ENCODE results near the gene GOLM1. TPM values are rescaled to one million over a fixed set of nuclear protein-coding genes. Genes with fewer than 3 reads are reported as not detected.

The GOLM1 gene
- total and polyA plus RNA-seq, 2 donors (not counting 1 experiment from before 2014, with no cell fraction given): 0.54 TPM; not detected in 1

GRCh38 chr9:86005253-86005775, 94.0 kb downstream of the GOLM1 start:
- no peak overlapping the region for H2AFZ ChIP-seq (ENCODE audit: insufficient read depth, low read depth, low read length, poor library complexity, severe bottlenecking)
- TF ChIP-seq EZH2 (IDR thresholded peaks at IDR 0.05; ENCODE audit: borderline replicate concordance, insufficient read depth, low read depth, low read length, poor library complexity, severe bottlenecking): no peak
- no peak for TF ChIP-seq CTCF (IDR thresholded peaks at IDR 0.05)
- no peaks in the 10 kb centered on the region for H3K4me1 ChIP-seq (ENCODE audit: control insufficient read depth in 2 of 2, insufficient read depth in 2 of 2, low read length in 2 of 2)
- ATAC-seq (ENCODE audit: low read depth): no peak
- no peak overlapping the region for H3K27ac ChIP-seq (ENCODE audit: low read length in 2 of 2)
- H3K4me2 ChIP-seq (replicated peaks; ENCODE audit: low read depth, low read length, poor library complexity, severe bottlenecking): no peak overlapping the region
- POLR2A ChIA-PET: no interaction called here
- no peaks in the 10 kb centered on the region for H4K20me1 ChIP-seq (ENCODE audit: control insufficient read depth, insufficient read depth, low read length, poor library complexity, severe bottlenecking)
- H3K27me3 Mint-ChIP-seq: no peaks in the 10 kb centered on the region
- no peaks in the 10 kb centered on the region for H3K27me3 ChIP-seq (replicated peaks in 1 of 4; ENCODE audit: control extremely low read depth in 1 of 4, control insufficient read depth in 3 of 4, insufficient read depth in 4 of 4, low read length in 3 of 4)
- no peaks in the 10 kb centered on the region for H3K4me1 Mint-ChIP-seq
- CTCF ChIA-PET: no interaction called here
- H3K9me3 Mint-ChIP-seq (ENCODE audit: insufficient read depth): peaks cover 5% of the 10 kb centered on the region
- no CpG with 5 or more reads among the region's 1 CpG for WGBS (ENCODE audit: insufficient coverage)
- no peak overlapping the region for H3K9ac ChIP-seq (ENCODE audit: low read length)
- DNase-seq: no peak
- intact Hi-C loops (cut with micrococcal nuclease): no loop called here
- H3K79me2 ChIP-seq (ENCODE audit: control insufficient read depth, insufficient read depth, low read length): no peaks in the 10 kb centered on the region
- no peak overlapping the region for H3K27ac Mint-ChIP-seq
- H3K4me3 Mint-ChIP-seq: no peak overlapping the region
- H3K36me3 ChIP-seq (replicated peaks in 1 of 2; ENCODE audit: control extremely low read depth in 1 of 2, control insufficient read depth in 1 of 2, extremely low read depth in 1 of 2, insufficient read depth in 2 of 2, low read length in 1 of 2): peaks cover 10 to 54% of the 10 kb centered on the region in 2 experiments
- H3K9me3 ChIP-seq (ENCODE audit: control extremely low read depth in 1 of 3, control insufficient read depth in 2 of 3, insufficient read depth in 1 of 3, low read length in 2 of 3): peaks cover 0 to 9% (median 2%) of the 10 kb centered on the region in 3 donors
- H3K4me3 ChIP-seq (ENCODE audit: control extremely low read depth in 1 of 5, extremely low read depth in 1 of 5, insufficient read depth in 1 of 5, low read depth in 2 of 5, low read length in 4 of 5): no peak overlapping the region

GRCh38 chr9:85995599-85995998, 103.8 kb downstream of the GOLM1 start:
- no peak overlapping the region for H3K4me3 ChIP-seq (ENCODE audit: control extremely low read depth in 1 of 5, extremely low read depth in 1 of 5, insufficient read depth in 1 of 5, low read depth in 2 of 5, low read length in 4 of 5)
- no peaks in the 10 kb centered on the region for H3K9me3 ChIP-seq (ENCODE audit: control extremely low read depth in 1 of 3, control insufficient read depth in 2 of 3, insufficient read depth in 1 of 3, low read length in 2 of 3)
- no peaks in the 10 kb centered on the region for H3K4me1 ChIP-seq (ENCODE audit: control insufficient read depth in 2 of 2, insufficient read depth in 2 of 2, low read length in 2 of 2)
- no peaks in the 10 kb centered on the region for H3K27me3 ChIP-seq (replicated peaks in 1 of 4; ENCODE audit: control extremely low read depth in 1 of 4, control insufficient read depth in 3 of 4, insufficient read depth in 4 of 4, low read length in 3 of 4)
- H4K20me1 ChIP-seq (ENCODE audit: control insufficient read depth, insufficient read depth, low read length, poor library complexity, severe bottlenecking): no peaks in the 10 kb centered on the region
- H3K79me2 ChIP-seq (ENCODE audit: control insufficient read depth, insufficient read depth, low read length): no peaks in the 10 kb centered on the region
- no peak for DNase-seq
- H3K36me3 ChIP-seq (replicated peaks in 1 of 2; ENCODE audit: control extremely low read depth in 1 of 2, control insufficient read depth in 1 of 2, extremely low read depth in 1 of 2, insufficient read depth in 2 of 2, low read length in 1 of 2): peaks cover 2 to 10% of the 10 kb centered on the region in 2 experiments
- intact Hi-C loops (cut with micrococcal nuclease): no loop called here
- Mint-ChIP-seq H3K4me1 (peaks cover 3% of the 10 kb centered on the region), H3K27ac (no peak overlapping the region), H3K4me3 (no peak overlapping the region), H3K9me3 (ENCODE audit: insufficient read depth) (no peaks in the 10 kb centered on the region), H3K27me3 (no peaks in the 10 kb centered on the region)
- no peak overlapping the region for H3K27ac ChIP-seq (ENCODE audit: low read length in 2 of 2)
- no peak overlapping the region for H3K9ac ChIP-seq (ENCODE audit: low read length)
- ChIA-PET POLR2A (no interaction called here), CTCF (no interaction called here)
- no peak overlapping the region for H3K4me2 ChIP-seq (replicated peaks; ENCODE audit: low read depth, low read length, poor library complexity, severe bottlenecking)
- WGBS (ENCODE audit: insufficient coverage): no CpG with 5 or more reads among the region's 1 CpG
- no peak overlapping the region for H2AFZ ChIP-seq (ENCODE audit: insufficient read depth, low read depth, low read length, poor library complexity, severe bottlenecking)
- no peak for TF ChIP-seq EZH2 (IDR thresholded peaks at IDR 0.05; ENCODE audit: borderline replicate concordance, insufficient read depth, low read depth, low read length, poor library complexity, severe bottlenecking)
- no peak for TF ChIP-seq CTCF (IDR thresholded peaks at IDR 0.05)
- ATAC-seq (ENCODE audit: low read depth): no peak
